ENCODE data around the gene PRKN.

GRCh38 chr6:162644153-162644552 is 83.4 kb downstream of the PRKN start:
- TF ChIP-seq, protein P1, sequence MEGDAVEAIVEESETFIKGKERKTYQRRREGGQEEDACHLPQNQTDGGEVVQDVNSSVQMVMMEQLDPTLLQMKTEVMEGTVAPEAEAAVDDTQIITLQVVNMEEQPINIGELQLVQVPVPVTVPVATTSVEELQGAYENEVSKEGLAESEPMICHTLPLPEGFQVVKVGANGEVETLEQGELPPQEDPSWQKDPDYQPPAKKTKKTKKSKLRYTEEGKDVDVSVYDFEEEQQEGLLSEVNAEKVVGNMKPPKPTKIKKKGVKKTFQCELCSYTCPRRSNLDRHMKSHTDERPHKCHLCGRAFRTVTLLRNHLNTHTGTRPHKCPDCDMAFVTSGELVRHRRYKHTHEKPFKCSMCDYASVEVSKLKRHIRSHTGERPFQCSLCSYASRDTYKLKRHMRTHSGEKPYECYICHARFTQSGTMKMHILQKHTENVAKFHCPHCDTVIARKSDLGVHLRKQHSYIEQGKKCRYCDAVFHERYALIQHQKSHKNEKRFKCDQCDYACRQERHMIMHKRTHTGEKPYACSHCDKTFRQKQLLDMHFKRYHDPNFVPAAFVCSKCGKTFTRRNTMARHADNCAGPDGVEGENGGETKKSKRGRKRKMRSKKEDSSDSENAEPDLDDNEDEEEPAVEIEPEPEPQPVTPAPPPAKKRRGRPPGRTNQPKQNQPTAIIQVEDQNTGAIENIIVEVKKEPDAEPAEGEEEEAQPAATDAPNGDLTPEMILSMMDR (IDR thresholded peaks at IDR 0.05) = no peak
- no peak for TF ChIP-seq POLR2A (IDR thresholded peaks at IDR 0.05)
